Parathyroid adenoma (tissue), 2 donors: Measurements from ENCODE around the gene BCO2.

Source experiments
- H2AFZ ChIP-seq: fragments of 300-600 bp; sonication (generic); one replicate; pipeline ENCODE4 v1.7.0; 2017; ENCODE audit warnings: antibody characterized with exemption, mild to moderate bottlenecking
- H3K27ac ChIP-seq: fragments of 300-600 bp; sonication (generic); one replicate; pipeline ENCODE4 v1.7.0; 2017
- H3K27me3 ChIP-seq: fragments of 300-600 bp; sonication (generic); one replicate; pipeline ENCODE4 v1.7.0; 2017; ENCODE audit warnings: low read length; ENCODE audit not compliant: control insufficient read depth, insufficient read depth
- H3K36me3 ChIP-seq: fragments of 300-600 bp; sonication (generic); one replicate; pipeline ENCODE4 v1.7.0; 2017; ENCODE audit warnings: low read length; ENCODE audit not compliant: control insufficient read depth, insufficient read depth
- H3K4me1 ChIP-seq: fragments of 300-600 bp; sonication (generic); one replicate; pipeline ENCODE4 v1.7.0; 2017; ENCODE audit warnings: control low read depth
- H3K4me2 ChIP-seq: fragments of 300-600 bp; sonication (generic); one replicate; pipeline ENCODE4 v1.7.0; 2017; ENCODE audit warnings: low read length
- H3K4me3 ChIP-seq: fragments of 300-600 bp; sonication (generic); one replicate; pipeline ENCODE4 v1.7.0; 2017; ENCODE audit warnings: low read depth, low read length
- H3K79me2 ChIP-seq: fragments of 300-600 bp; sonication (generic); one replicate; pipeline ENCODE4 v1.7.0; 2017; ENCODE audit warnings: control low read depth
- H3K9ac ChIP-seq: fragments of 300-600 bp; sonication (generic); one replicate; pipeline ENCODE4 v1.7.0; 2017; ENCODE audit warnings: mild to moderate bottlenecking
- H3K9me3 ChIP-seq: fragments of 300-600 bp; sonication (generic); one replicate; pipeline ENCODE4 v1.7.0; 2017; ENCODE audit warnings: low read length; ENCODE audit not compliant: control insufficient read depth
- CTCF ChIP-seq: fragments of 300-600 bp; sonication (generic); IDR thresholded peaks from one replicate; pipeline ENCODE4 v1.7.0; 2017; ENCODE audit warnings: antibody characterized with exemption, mild to moderate bottlenecking
- donor health status: primary hyperparathyroidism.

BCO2 gene

GRCh38 chr11:112238041-112238440 is 62.7 kb downstream of the BCO2 start:
- no peaks in the 10 kb centered on the region for H3K36me3 ChIP-seq
- no peaks in the 10 kb centered on the region for H3K9me3 ChIP-seq
- no peak overlapping the region for H2AFZ ChIP-seq
- TF ChIP-seq CTCF, result no peak
- H3K4me2 ChIP-seq, result no peak overlapping the region
- no peak overlapping the region for H3K4me3 ChIP-seq
- H3K27ac ChIP-seq, result no peak overlapping the region
- no peaks in the 10 kb centered on the region for H3K27me3 ChIP-seq
- H3K79me2 ChIP-seq, result no peaks in the 10 kb centered on the region
- H3K4me1 ChIP-seq, result no peaks in the 10 kb centered on the region
- no peak overlapping the region for H3K9ac ChIP-seq

- no peaks in the 10 kb centered on the region for H3K36me3 ChIP-seq
- no peak overlapping the region for H3K4me2 ChIP-seq
- no peak overlapping the region for H3K27ac ChIP-seq
- no peak for TF ChIP-seq CTCF
- H3K9ac ChIP-seq, result no peak overlapping the region
- no peaks in the 10 kb centered on the region for H3K27me3 ChIP-seq
- H3K4me1 ChIP-seq, result no peaks in the 10 kb centered on the region
- H3K9me3 ChIP-seq, result no peaks in the 10 kb centered on the region
- H3K4me3 ChIP-seq, result no peak overlapping the region
- H3K79me2 ChIP-seq, result no peaks in the 10 kb centered on the region
- no peak overlapping the region for H2AFZ ChIP-seq
Observed at GRCh38 chr11:112241486-112241885, 66.2 kb downstream of the BCO2 start.

- TF ChIP-seq CTCF, result no peak
- no peaks in the 10 kb centered on the region for H3K4me1 ChIP-seq
- no peak overlapping the region for H2AFZ ChIP-seq
- H3K9me3 ChIP-seq, result no peaks in the 10 kb centered on the region
- no peak overlapping the region for H3K9ac ChIP-seq
- H3K27me3 ChIP-seq, result no peaks in the 10 kb centered on the region
- no peak overlapping the region for H3K4me2 ChIP-seq
- H3K4me3 ChIP-seq, result no peak overlapping the region
- no peaks in the 10 kb centered on the region for H3K36me3 ChIP-seq
- H3K27ac ChIP-seq, result no peak overlapping the region
- no peaks in the 10 kb centered on the region for H3K79me2 ChIP-seq
Observed at GRCh38 chr11:112247201-112247600, 71.9 kb downstream of the BCO2 start.

GRCh38 chr11:112248201-112248600 is 72.9 kb downstream of the BCO2 start:
- H3K9me3 ChIP-seq, result no peaks in the 10 kb centered on the region
- no peaks in the 10 kb centered on the region for H3K4me1 ChIP-seq
- TF ChIP-seq CTCF, result no peak
- H2AFZ ChIP-seq, result no peak overlapping the region
- H3K27me3 ChIP-seq, result no peaks in the 10 kb centered on the region
- no peaks in the 10 kb centered on the region for H3K79me2 ChIP-seq
- no peak overlapping the region for H3K27ac ChIP-seq
- no peaks in the 10 kb centered on the region for H3K36me3 ChIP-seq
- no peak overlapping the region for H3K9ac ChIP-seq
- H3K4me2 ChIP-seq, result no peak overlapping the region
- no peak overlapping the region for H3K4me3 ChIP-seq

GRCh38 chr11:112249871-112250610 is 74.7 kb downstream of the BCO2 start:
- H3K36me3 ChIP-seq, result no peaks in the 10 kb centered on the region
- no peak overlapping the region for H2AFZ ChIP-seq
- H3K4me3 ChIP-seq, result no peak overlapping the region
- no peak overlapping the region for H3K27ac ChIP-seq
- no peaks in the 10 kb centered on the region for H3K27me3 ChIP-seq
- H3K79me2 ChIP-seq, result no peaks in the 10 kb centered on the region
- no peaks in the 10 kb centered on the region for H3K4me1 ChIP-seq
- no peak for TF ChIP-seq CTCF
- H3K4me2 ChIP-seq, result no peak overlapping the region
- no peaks in the 10 kb centered on the region for H3K9me3 ChIP-seq
- H3K9ac ChIP-seq, result no peak overlapping the region
